LNCaP clone FGC (cell line): ENCODE results near the gene MMP14.
A peak's percentile ranks its signal among the peaks of the same experiment; 100 is the strongest.

Source experiments
- DNase-seq: peaks from one replicate; pipeline ENCODE4 v3.0.0-alpha.2; 2011; ENCODE audit warnings: low read depth
- H3K4me3 ChIP-seq: 2 replicates; pipeline ENCODE4 v1.5.1; 2011; ENCODE audit warnings: mild to moderate bottlenecking, low read depth, low read length, control low read depth
- CTCF ChIP-seq: IDR thresholded peaks from 2 replicates; pipeline ENCODE4 v1.5.1; 2012; ENCODE audit warnings: mild to moderate bottlenecking; ENCODE audit not compliant: control insufficient read depth, insufficient read depth; ENCODE audit errors: extremely low read depth

Gene MMP14

GRCh38 chr14:22887260-22887989 is 51.0 kb downstream of the MMP14 start:
- peak overlapping the region; percentile 79 for H3K4me3 ChIP-seq
- peak; percentile 97 for DNase-seq
- no peak for TF ChIP-seq CTCF

GRCh38 chr14:22887990-22888378 is 51.6 kb downstream of the MMP14 start:
- TF ChIP-seq CTCF, result no peak
- no peak for DNase-seq
- peak overlapping the region; percentile 79 for H3K4me3 ChIP-seq

- TF ChIP-seq CTCF, result no peak
- no peak overlapping the region for H3K4me3 ChIP-seq
- no peak for DNase-seq
These were observed 52.3 kb downstream of the MMP14 start for GRCh38 chr14:22888662-22889061.

GRCh38 chr14:22890416-22890815 is 54.0 kb downstream of the MMP14 start:
- no peak overlapping the region for H3K4me3 ChIP-seq
- TF ChIP-seq CTCF, result no peak
- no peak for DNase-seq

GRCh38 chr14:22892488-22892887 is 56.1 kb downstream of the MMP14 start:
- H3K4me3 ChIP-seq, result no peak overlapping the region
- TF ChIP-seq CTCF, result no peak
- DNase-seq, result no peak

- DNase-seq, result no peak
- TF ChIP-seq CTCF, result no peak
- H3K4me3 ChIP-seq, result no peak overlapping the region
These were observed 57.3 kb downstream of the MMP14 start for GRCh38 chr14:22893706-22894105.

- no peak overlapping the region for H3K4me3 ChIP-seq
- DNase-seq, result no peak
- no peak for TF ChIP-seq CTCF
These were observed 59.0 kb downstream of the MMP14 start for GRCh38 chr14:22895402-22895801.
